Keratinocyte (primary cell): ENCODE results near the gene NRXN2.

Source experiments
- CTCF ChIP-seq, 3 experiments: IDR thresholded peaks in 1 of 3; conservative IDR thresholded peaks in 1 of 3; optimal IDR thresholded peaks in 1 of 3; 2 replicates in 2 of 3; 3 replicates in 1 of 3; pipeline versions ENCODE3 to v1.5.1; 2011; ENCODE audit warnings: low read length in 3 of 3, mild to moderate bottlenecking in 3 of 3, moderate library complexity in 2 of 3, control low read depth in 1 of 3, inconsistent platforms in 1 of 3; ENCODE audit not compliant: insufficient read depth in 2 of 3; ENCODE audit errors: extremely low read depth in 1 of 3
- EZH2 ChIP-seq: IDR thresholded peaks from one replicate; pipeline ENCODE4 v1.6.1; 2012; ENCODE audit warnings: inconsistent platforms, mild to moderate bottlenecking, low read length, moderate library complexity

GRCh38 chr11:64684357-64684756, 38.6 kb downstream of the NRXN2 start:
- TF ChIP-seq EZH2, result no peak
- no peak for TF ChIP-seq CTCF (optimal IDR thresholded peaks at IDR 0.05 in 1 of 3, IDR thresholded peaks at IDR 0.05 in 1 of 3, conservative IDR thresholded peaks at IDR 0.05 in 1 of 3; ENCODE audit: extremely low read depth in 1 of 3, insufficient read depth in 2 of 3, low read length in 3 of 3)
